ENCODE measurements around the gene GDF9.

GDF9 gene

GRCh38 chr5:132866342-132867045, at the start of gene GDF9, which contains the start of gene UQCRQ:
Gene GDF9 (minus strand): TSS chr5:132866469. CDS start chr5:132864533, 1,936 bp downstream.
Gene UQCRQ (plus strand): TSS chr5:132866642. CDS start chr5:132866882, 240 bp downstream.
- DNase-seq: peak; percentile 69 to 84 (median 76)

GRCh38 chr5:132915681-132916080, 49.4 kb upstream of the GDF9 start:
- no peak for DNase-seq

- no peak for DNase-seq
These were observed 43.4 kb upstream of the GDF9 start for GRCh38 chr5:132909702-132910101.

- DNase-seq: no peak
These were observed 40.9 kb upstream of the GDF9 start for GRCh38 chr5:132907161-132907560.

GRCh38 chr5:132905938-132906337, 39.7 kb upstream of the GDF9 start:
- DNase-seq: no peak

- no peak for DNase-seq
These were observed 35.5 kb upstream of the GDF9 start for GRCh38 chr5:132901730-132902129.

GRCh38 chr5:132901036-132901435, 34.8 kb upstream of the GDF9 start:
- DNase-seq: no peak

- DNase-seq: no peak
These were observed 31.8 kb upstream of the GDF9 start for GRCh38 chr5:132898094-132898493.

- no peak for DNase-seq
These were observed 30.4 kb upstream of the GDF9 start for GRCh38 chr5:132896685-132897084.

- no peak for DNase-seq
These were observed 29.5 kb upstream of the GDF9 start for GRCh38 chr5:132895719-132896305.

GRCh38 chr5:132890817-132891216, 24.5 kb upstream of the GDF9 start:
- no peak for DNase-seq

GRCh38 chr5:132889501-132889900, 23.2 kb upstream of the GDF9 start:
- DNase-seq: no peak

GRCh38 chr5:132887283-132887682, 21.0 kb upstream of the GDF9 start:
- no peak for DNase-seq

- DNase-seq: no peak
These were observed 20.0 kb upstream of the GDF9 start for GRCh38 chr5:132886064-132886823.

- no peak for DNase-seq
These were observed 18.3 kb upstream of the GDF9 start for GRCh38 chr5:132884548-132884947.

GRCh38 chr5:132883261-132883834, 17.1 kb upstream of the GDF9 start:
- DNase-seq: peak in 1 of 4 experiments; percentile 10

GRCh38 chr5:132877938-132878337, 11.7 kb upstream of the GDF9 start:
- DNase-seq: no peak

GRCh38 chr5:132877466-132877865, 11.2 kb upstream of the GDF9 start:
- no peak for DNase-seq

- no peak for DNase-seq
These were observed 9.9 kb upstream of the GDF9 start for GRCh38 chr5:132876020-132876759.

- no peak for DNase-seq
These were observed 7.6 kb upstream of the GDF9 start for GRCh38 chr5:132873930-132874271.

GRCh38 chr5:132873119-132873929, 7.1 kb upstream of the GDF9 start, which contains the start of gene LEAP2:
Gene LEAP2 (plus strand): TSS chr5:132873668. CDS start chr5:132873695, 27 bp downstream.
- no peak for DNase-seq

GRCh38 chr5:132872788-132873118, 6.5 kb upstream of the GDF9 start:
- no peak for DNase-seq

Measured in activated CD4-positive, CD25-positive, alpha-beta regulatory T cell (primary cell).